ENCODE data around the gene CPNE1. TPM values are rescaled to one million over a fixed set of nuclear protein-coding genes. Genes with fewer than 3 reads are reported as not detected.
"Not testable (repeated sequence)": the region's sequence is repeated elsewhere in the genome, so short reads cannot be mapped to it uniquely, and the experiment has no call there.

CPNE1 gene
- total RNA-seq: 42.3 TPM

- DNase-seq (ENCODE audit: low spot score): peak; percentile 94
- peak; percentile 93 for ATAC-seq
Measured at GRCh38 chr20:35664466-35665206, at the start of gene CPNE1, which contains the start of gene RBM12. CPNE1 (minus strand) TSS chr20:35664900; CDS start chr20:35632923, 31,977 bp downstream. RBM12 (minus strand) TSS chr20:35664900; CDS start chr20:35655322, 9,578 bp downstream.

GRCh38 chr20:35714127-35714526, 49.4 kb upstream of the CPNE1 start:
- ATAC-seq (no peak), DNase-seq (ENCODE audit: low spot score) (no peak)

- DNase-seq (ENCODE audit: low spot score): not testable (repeated sequence)
- peak; percentile 13 for ATAC-seq
Measured at GRCh38 chr20:35713120-35713519, 48.4 kb upstream of the CPNE1 start.

- DNase-seq (ENCODE audit: low spot score): no peak
- no peak for ATAC-seq
Measured at GRCh38 chr20:35711588-35712209, 47.0 kb upstream of the CPNE1 start.

GRCh38 chr20:35710884-35711587, 46.3 kb upstream of the CPNE1 start:
- DNase-seq (ENCODE audit: low spot score): no peak
- no peak for ATAC-seq

GRCh38 chr20:35710039-35710438, 45.3 kb upstream of the CPNE1 start:
- DNase-seq (ENCODE audit: low spot score) (no peak), ATAC-seq (no peak)

- DNase-seq (ENCODE audit: low spot score) (no peak), ATAC-seq (no peak)
Measured at GRCh38 chr20:35709259-35709658, 44.6 kb upstream of the CPNE1 start.

GRCh38 chr20:35708502-35708901, 43.8 kb upstream of the CPNE1 start:
- DNase-seq (ENCODE audit: low spot score): no peak
- no peak for ATAC-seq

- DNase-seq (ENCODE audit: low spot score); ATAC-seq: not testable (repeated sequence)
Measured at GRCh38 chr20:35706591-35707529, 42.2 kb upstream of the CPNE1 start.

GRCh38 chr20:35705894-35706293, 41.2 kb upstream of the CPNE1 start:
- not testable (repeated sequence) for DNase-seq (ENCODE audit: low spot score); ATAC-seq

- DNase-seq (ENCODE audit: low spot score) (no peak), ATAC-seq (no peak)
Measured at GRCh38 chr20:35704514-35705261, 40.0 kb upstream of the CPNE1 start.

- no peak for ATAC-seq
- DNase-seq (ENCODE audit: low spot score): no peak
Measured at GRCh38 chr20:35702824-35703695, 38.4 kb upstream of the CPNE1 start.

GRCh38 chr20:35702051-35702823, 37.5 kb upstream of the CPNE1 start:
- ATAC-seq (no peak), DNase-seq (ENCODE audit: low spot score) (peak; percentile 38)

GRCh38 chr20:35700625-35701148, 36.0 kb upstream of the CPNE1 start:
- ATAC-seq: no peak
- no peak for DNase-seq (ENCODE audit: low spot score)

- ATAC-seq (peak; percentile 1), DNase-seq (ENCODE audit: low spot score) (no peak)
Measured at GRCh38 chr20:35699957-35700624, 35.4 kb upstream of the CPNE1 start.

GRCh38 chr20:35699127-35699956, 34.6 kb upstream of the CPNE1 start, which contains the start of the genes NFS1 and ROMO1:
NFS1 (minus strand) TSS chr20:35699352; CDS start chr20:35699288, 64 bp downstream.
ROMO1 (plus strand) TSS chr20:35699405; CDS start chr20:35699633, 228 bp downstream.
- ATAC-seq (peak; percentile 91), DNase-seq (ENCODE audit: low spot score) (peak; percentile 85)
